ENCODE data around the gene N4BP2.

DNA sequence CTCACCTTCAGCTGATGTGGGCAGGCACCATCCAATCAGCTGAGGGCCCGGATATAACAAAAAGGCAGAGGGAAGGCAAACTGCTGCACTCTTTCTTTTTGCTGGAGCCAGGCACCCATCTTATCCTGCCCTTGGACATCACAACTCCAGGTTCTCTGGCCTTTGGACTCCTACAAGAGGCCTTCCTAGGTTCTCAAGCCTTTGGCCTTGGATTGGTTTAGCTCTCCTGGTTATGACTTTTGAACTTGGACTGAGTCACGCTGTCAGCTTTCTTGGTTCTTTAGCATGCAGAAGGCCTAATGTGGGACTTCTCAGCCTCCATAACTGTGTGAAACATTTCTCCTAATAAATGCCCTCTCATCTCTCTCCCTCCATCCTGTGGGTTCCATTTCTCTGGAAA is 23.0 kb upstream of the N4BP2 start:
- TF ChIP-seq POLR2A (IDR thresholded peaks at IDR 0.05; ENCODE audit: low read length) (no peak), GATA1 (IDR thresholded peaks at IDR 0.05; ENCODE audit: low read depth, low read length) (no peak)

Measured in erythroblast (primary cell).